GM19467 (cell line): ENCODE results near the gene SHISA6.

ENCODE experiments used
- ATAC-seq: cut with Tn5 transposase; IDR thresholded peaks from one replicate; pipeline ENCODE4 v1.9.1; 2021; ENCODE audit warnings: mild to moderate bottlenecking, moderate library complexity; ENCODE audit not compliant: unreplicated experiment

Gene SHISA6

DNA sequence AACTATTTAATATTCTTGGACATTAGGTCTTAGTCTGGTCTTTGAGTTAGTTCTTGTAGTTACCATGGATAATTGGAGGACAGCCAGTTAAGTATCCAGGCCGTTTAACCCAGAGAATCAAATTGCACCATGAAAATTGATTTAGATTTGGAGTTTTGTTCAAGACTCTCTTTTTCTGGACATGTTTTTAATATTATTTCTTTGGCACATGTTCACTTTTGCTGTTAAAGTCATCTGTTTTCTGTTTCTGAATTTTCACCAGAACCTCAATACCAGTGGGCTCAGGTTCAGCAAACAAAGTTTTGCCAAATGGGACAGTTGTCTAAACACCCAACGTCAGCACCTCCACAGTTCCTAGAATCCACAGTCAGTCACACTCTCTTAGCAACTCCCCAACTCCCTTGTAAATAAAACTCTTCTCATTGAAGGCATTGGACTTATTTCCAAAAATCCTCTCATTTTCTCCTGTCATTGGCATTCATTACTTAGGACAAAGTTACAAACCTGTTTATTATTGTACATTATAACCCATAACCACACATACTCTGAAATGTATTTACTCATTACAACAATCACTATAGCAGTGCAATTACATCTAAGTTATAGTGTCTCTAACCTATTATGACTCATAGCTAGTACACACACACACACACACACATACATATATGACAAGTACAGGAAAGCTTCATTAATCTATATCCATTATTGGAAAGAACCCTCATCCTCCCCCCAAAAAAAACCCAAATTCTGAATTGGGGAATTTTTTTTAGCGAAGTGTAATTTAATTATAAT is 323.8 kb downstream of the SHISA6 start:
- no peak for ATAC-seq

DNA sequence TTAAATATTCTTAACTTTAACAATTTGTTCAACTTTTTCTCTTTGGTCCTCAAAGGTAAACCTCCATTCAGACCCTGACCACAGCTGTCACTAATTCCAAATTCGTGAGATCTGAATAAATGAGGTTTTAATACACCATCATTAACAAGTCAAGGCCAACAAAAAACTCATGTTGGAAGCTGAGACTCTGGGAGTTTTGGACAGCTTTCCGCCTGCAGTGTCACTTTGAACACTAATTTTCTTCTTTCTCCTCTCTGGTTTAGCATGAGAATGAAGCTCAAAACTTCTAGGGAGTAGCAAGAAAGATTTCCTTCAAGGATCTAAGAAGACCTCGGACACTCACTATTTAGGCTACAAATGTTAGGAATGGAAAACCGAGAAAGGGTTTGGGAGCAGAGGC is 324.6 kb downstream of the SHISA6 start:
- no peak for ATAC-seq

DNA sequence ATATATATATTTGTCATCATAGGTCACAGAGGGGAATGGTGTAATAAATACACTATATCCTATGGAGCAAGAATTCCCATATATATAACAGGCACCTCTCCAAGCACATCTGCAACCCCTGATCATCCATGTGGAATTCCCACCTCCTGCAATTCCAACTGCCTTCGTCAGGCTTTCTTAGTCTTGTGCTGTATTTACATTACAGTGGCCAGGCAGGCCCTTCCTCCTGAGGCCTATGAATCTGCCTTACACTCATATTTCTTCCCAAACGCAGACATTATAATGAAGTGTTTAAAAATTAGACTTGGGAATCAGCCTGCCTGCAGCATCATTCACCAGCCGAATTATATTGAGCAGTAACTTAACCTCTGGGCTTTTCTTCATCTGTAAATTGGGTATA is 338.0 kb downstream of the SHISA6 start:
- ATAC-seq = no peak

DNA sequence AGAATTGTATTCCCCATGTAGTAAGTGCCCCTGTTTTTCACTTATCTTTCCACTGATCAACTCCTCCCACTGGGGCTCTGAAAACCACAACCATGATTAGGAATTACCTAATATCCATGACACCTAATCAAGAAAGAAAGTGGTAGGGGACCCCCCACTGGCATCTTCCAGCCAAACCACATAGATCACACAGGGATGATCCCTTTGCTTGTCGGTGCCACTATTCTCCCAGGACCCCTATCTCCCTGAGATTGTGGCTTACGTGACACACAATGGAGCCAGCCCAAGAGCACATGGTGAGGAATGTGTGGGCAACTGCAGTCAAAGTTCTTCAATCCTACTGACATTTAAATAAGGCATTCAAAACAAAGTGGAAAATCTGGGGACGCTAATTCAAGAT is 339.7 kb downstream of the SHISA6 start:
- no peak for ATAC-seq

GRCh38 chr17:11582217-11582616 is 341.2 kb downstream of the SHISA6 start:
- no peak for ATAC-seq

DNA sequence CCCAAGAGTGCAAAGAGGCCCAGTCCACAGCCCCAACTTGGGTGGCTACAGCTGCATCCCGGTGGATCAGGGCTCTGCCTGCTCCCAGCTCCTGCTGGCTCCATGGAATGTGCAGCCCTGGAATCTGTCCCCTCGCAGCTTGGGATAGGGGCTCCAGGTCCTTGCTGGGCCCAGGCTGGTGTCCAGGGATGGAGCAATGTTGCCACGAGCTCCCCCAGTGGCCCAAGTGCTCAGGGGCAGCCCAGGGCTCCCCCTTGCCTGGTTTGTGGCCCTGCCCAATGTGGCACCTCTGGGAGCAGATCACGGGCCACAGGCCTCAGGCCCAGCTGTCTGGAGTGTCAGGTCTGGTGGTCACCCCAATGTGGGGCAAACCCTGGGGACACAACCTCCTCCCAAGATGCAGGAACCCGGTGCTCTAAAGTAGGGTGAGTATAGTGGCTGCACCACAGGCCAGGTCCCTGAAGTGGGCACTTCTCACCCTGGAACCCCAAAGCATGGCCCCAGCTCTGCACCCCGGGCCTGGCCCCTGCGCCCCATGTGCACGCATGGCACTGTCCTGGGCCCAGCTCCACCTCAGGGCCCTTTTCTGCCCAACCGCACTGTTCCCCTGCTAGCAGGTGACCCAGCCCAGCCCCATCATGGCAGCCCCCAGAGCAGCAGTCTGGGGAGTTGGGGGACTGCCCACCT is 342.4 kb downstream of the SHISA6 start:
- ATAC-seq = no peak

- no peak for ATAC-seq
Observed at GRCh38 chr17:11589716-11590115, 348.7 kb downstream of the SHISA6 start.

DNA sequence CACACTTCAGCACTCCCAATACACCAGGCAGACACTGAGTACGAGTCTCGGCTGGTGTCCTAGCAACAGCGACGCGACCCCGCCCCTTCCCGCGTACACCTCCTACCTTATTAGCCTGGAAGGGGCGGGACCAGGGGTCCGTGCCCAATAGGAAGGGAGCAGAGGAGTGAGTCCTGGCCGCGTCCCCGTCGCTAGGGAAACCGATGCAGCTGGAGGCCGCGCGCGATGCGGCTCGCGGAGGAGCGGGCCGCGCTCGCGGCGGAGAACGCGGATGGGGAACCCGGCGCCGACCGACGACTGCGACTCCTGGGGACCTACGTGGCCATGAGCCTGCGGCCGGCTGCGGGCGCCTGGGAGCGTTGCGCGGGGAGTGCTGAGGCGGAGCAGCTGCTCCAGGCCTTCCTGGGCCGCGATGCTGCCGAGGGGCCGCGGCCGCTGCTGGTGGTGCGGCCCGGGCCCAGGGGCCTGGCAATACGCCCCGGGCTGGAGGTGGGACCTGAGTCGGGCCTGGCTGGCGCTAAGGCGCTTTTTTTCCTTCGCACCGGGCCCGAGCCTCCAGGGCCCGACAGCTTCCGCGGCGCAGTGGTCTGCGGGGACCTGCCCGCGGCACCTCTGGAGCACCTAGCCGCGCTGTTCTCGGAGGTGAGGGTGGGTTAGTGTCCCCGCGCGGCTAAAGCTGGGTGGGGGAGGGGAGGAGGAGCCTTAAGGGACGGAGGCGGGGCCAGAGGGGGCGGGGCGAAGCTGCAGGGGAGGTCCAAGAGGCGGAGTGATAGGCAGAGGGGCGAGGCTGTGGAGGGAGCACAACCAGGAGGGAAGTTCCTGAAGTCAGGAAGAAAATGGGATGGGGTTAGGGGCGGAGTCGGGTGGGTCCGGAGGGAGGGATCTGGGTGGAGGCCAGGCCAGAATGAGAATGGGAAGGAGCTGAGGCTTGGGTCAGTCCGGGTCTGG is 357.5 kb downstream of the SHISA6 start, which contains the start of gene DNAH9:
Gene DNAH9 (plus strand): TSS at position 197 of the 948 bp plus-strand sequence. CDS start 29 bp downstream, at position 226.
- ATAC-seq = no peak

GRCh38 chr17:11601661-11602060 is 360.6 kb downstream of the SHISA6 start:
- ATAC-seq = no peak

DNA sequence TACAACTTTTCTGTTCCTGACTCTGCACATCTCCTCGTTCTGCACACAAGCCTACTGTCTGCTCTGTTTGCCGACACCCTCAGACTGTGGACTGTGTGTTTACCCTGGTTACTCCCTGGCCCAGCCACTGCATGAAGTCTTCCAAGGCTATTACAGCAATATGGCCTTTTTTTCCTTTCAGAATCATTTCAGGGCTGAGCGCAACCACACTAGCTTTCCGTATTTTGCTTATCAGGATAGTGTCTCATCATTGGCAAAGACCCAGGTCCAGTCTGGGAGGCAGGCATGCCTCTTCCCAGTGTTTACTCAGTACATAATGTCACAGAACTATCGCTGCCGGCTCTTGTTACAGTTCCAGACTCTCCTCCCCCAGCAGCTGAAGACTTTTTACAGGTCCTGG is 367.4 kb downstream of the SHISA6 start:
- ATAC-seq = no peak

- no peak for ATAC-seq
Observed at GRCh38 chr17:11610999-11611566, 370.1 kb downstream of the SHISA6 start.

DNA sequence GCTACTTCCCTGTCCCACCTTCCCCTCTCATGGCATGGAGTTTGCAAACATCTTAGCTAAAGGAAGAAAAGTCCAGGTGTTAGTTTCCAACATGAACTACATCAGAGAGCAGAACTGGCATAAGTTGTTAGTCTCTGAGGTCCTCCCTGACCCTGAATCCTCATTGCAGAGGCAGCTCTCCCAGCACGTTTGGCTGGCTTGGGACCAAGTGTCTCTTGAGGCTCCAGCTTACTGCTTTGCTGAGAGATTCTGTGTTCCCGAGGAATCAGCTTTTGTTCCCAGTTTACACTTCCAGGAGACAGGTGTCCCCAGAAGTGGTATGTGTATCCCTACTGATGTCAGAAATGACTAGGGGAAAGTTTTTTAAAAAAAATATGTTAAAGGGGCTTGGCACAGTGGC is 371.9 kb downstream of the SHISA6 start:
- ATAC-seq = no peak
